K562 (cell line): ENCODE measurements around the gene PRM1. TPM values are rescaled to one million over a fixed set of nuclear protein-coding genes. Genes with fewer than 3 reads are reported as not detected.

Source experiments
- ATAC-seq: fragments of 200-7000 bp; cut with Tn5 transposase; 3 replicates; pipeline ENCODE4 v1.9.1; 2020; ENCODE audit warnings: moderate library complexity
- BruUV-seq: library from RNA; stranded (reverse); fragments of 400-500 nt; replicated peaks from 2 replicates; lab custom pipeline; 2021; lab: Mats Ljungman, UMichigan
- CTCF ChIA-PET: fragments of 300-600 bp; formaldehyde crosslinking; extraction: SDS; loops from one replicate; lab custom pipeline; 2021; ENCODE audit warnings: low intra/inter-chr PET ratio; lab: Yijun Ruan, JAX
- POLR2A ChIA-PET: fragments of 300-600, 350-650 bp; sonication (Branson Sonifier 250); formaldehyde crosslinking; extraction: SDS; loops from one replicate; lab custom pipeline; 2021; ENCODE audit warnings: antibody characterized with exemption, inconsistent platforms; lab: Yijun Ruan, JAX
- DNase-seq, 4 experiments: peaks; one replicate each; pipeline versions ENCODE4 v3.0.0 to v3.0.0-alpha.2; 2011 to 2018; ENCODE audit warnings: low spot score in 3 of 4, mixed read lengths in 3 of 4; ENCODE audit errors: extremely low read depth in 1 of 4
- FAIRE-seq: peaks from 2 replicates; lab custom pipeline; 2011; peaks lifted over from hg19 to GRCh38; lab: Jason Lieb, UNC
- H2AFZ ChIP-seq: 2 replicates; pipeline ENCODE4 v1.6.0; 2011; ENCODE audit warnings: low read depth, low read length, control low read depth, inconsistent platforms
- H3K27ac ChIP-seq: fragments of 200-600 bp; 3 replicates; pipeline ENCODE4 v1.8.0; 2011; ENCODE audit warnings: low read depth, mild to moderate bottlenecking, control low read depth, inconsistent platforms, low read length, moderate library complexity, mixed read lengths; ENCODE audit errors: extremely low read depth
- H3K27me3 ChIP-seq, 2 experiments: fragments of 300-600 bp in 1 of 2; 2 replicates in 1 of 2; 3 replicates in 1 of 2; pipeline versions ENCODE4 v1.6.0 to v1.8.0; 2011; ENCODE audit warnings: inconsistent platforms in 2 of 2, low read length in 2 of 2, mild to moderate bottlenecking in 1 of 2, mixed read lengths in 1 of 2, moderate library complexity in 1 of 2; ENCODE audit not compliant: control insufficient read depth in 2 of 2, insufficient read depth in 2 of 2
- H3K36me3 ChIP-seq: fragments of 300-600 bp; 3 replicates; pipeline ENCODE4 v1.8.0; 2011; ENCODE audit warnings: mild to moderate bottlenecking, low read length, inconsistent platforms; ENCODE audit not compliant: control insufficient read depth, insufficient read depth
- H3K4me1 ChIP-seq, 2 experiments: fragments of 200-600 bp in 1 of 2; replicated peaks in 1 of 2; 2 replicates in 1 of 2; 3 replicates in 1 of 2; pipeline versions ENCODE4 v1.5.1 to v1.8.0; 2011; ENCODE audit warnings: inconsistent platforms in 2 of 2, low read length in 2 of 2, mild to moderate bottlenecking in 1 of 2, mixed read lengths in 1 of 2, moderate library complexity in 1 of 2; ENCODE audit not compliant: control insufficient read depth in 2 of 2, insufficient read depth in 2 of 2
- H3K4me2 ChIP-seq: 2 replicates; pipeline ENCODE4 v1.6.1; 2011; ENCODE audit warnings: low read length, control low read depth, inconsistent platforms, mixed read lengths; ENCODE audit not compliant: insufficient read depth
- H3K4me3 ChIP-seq: fragments of 200-600 bp; sonication (generic), shearing (Covaris generic); 2 replicates; pipeline ENCODE4 v1.5.1; 2016; ENCODE audit warnings: control low read depth, inconsistent platforms
- H3K79me2 ChIP-seq: fragments of 200-600 bp; 3 replicates; pipeline ENCODE4 v1.8.0; 2011; ENCODE audit warnings: low read length, inconsistent platforms; ENCODE audit not compliant: control insufficient read depth, insufficient read depth
- H3K9ac ChIP-seq, 2 experiments: 2 replicates each; pipeline versions ENCODE4 v1.6.0 to v1.6.1; 2011; ENCODE audit warnings: low read depth in 2 of 2, low read length in 2 of 2, control low read depth in 1 of 2, inconsistent platforms in 1 of 2, mild to moderate bottlenecking in 1 of 2, mixed read lengths in 1 of 2; ENCODE audit not compliant: insufficient read depth in 1 of 2
- H3K9me1 ChIP-seq: one replicate; pipeline ENCODE4 v1.6.0; 2011; ENCODE audit warnings: inconsistent platforms, mild to moderate bottlenecking, low read length, moderate library complexity; ENCODE audit not compliant: control insufficient read depth, insufficient read depth
- H3K9me3 ChIP-seq: replicated peaks from 2 replicates; pipeline ENCODE4 v1.5.1; 2011; ENCODE audit warnings: low read depth, low read length, inconsistent platforms; ENCODE audit not compliant: control insufficient read depth, insufficient read depth
- H4K20me1 ChIP-seq: replicated peaks from 2 replicates; pipeline ENCODE4 v1.6.1; 2011; ENCODE audit warnings: low read length, inconsistent platforms, mixed read lengths; ENCODE audit not compliant: control insufficient read depth, insufficient read depth
- GABPB2 ChIP-seq: fragments of 250-450 bp; sonication (Bioruptor Pico); conservative IDR thresholded peaks from 2 replicates; pipeline ENCODE4 v1.5.1; 2021; ENCODE audit warnings: mild to moderate bottlenecking
- KDM1A ChIP-seq, 2 experiments: fragments of 450-650 bp; IDR thresholded peaks; 2 replicates each; pipeline ENCODE4 v1.6.1; 2016; ENCODE audit warnings: mild to moderate bottlenecking in 2 of 2
- RFX7 ChIP-seq: fragments of 250-450 bp; sonication (Bioruptor Pico); IDR thresholded peaks from 2 replicates; pipeline ENCODE4 v1.5.1; 2021; ENCODE audit warnings: mild to moderate bottlenecking
- ZNF316 ChIP-seq: fragments of 450-650 bp; IDR thresholded peaks from 2 replicates; pipeline ENCODE4 v1.6.1; 2016
- ZNF699 ChIP-seq: fragments of 250-450 bp; sonication (Bioruptor Pico); IDR thresholded peaks from 2 replicates; pipeline ENCODE4 v1.8.0; 2021; ENCODE audit warnings: mild to moderate bottlenecking, moderate library complexity; ENCODE audit not compliant: insufficient replicate concordance
- ZNF707 ChIP-seq: fragments of 250-450 bp; sonication (Bioruptor Pico); conservative IDR thresholded peaks from 2 replicates; pipeline ENCODE4 v1.8.0; 2022; ENCODE audit warnings: inconsistent platforms, mild to moderate bottlenecking, moderate library complexity
- WGBS: fragments of 100-300 bp; shearing (Covaris generic); methylation state at CpG from one replicate; pipeline ENCODE4 v1.1.6; 2016; ENCODE audit warnings: low coverage, mixed read lengths; ENCODE audit not compliant: insufficient coverage; ENCODE audit errors: missing lambda C conversion rate; 5-methylcytosine and 5-hydroxymethylcytosine counted together
- in situ Hi-C: fragments of 300-500 bp; cut with MboI; formaldehyde crosslinking; loops from 4 replicates; pipeline ENCODE4 v1.15.0; 2018; ENCODE audit warnings: inconsistent platforms, mixed read lengths
- intact Hi-C: fragments of 100-400 bp; cut with micrococcal nuclease; formaldehyde crosslinking; loops from 2 replicates; pipeline ENCODE4 v1.14.2; 2022
- polyA plus RNA-seq, 8 experiments: library from polyadenylated mRNA; depleted of rRNA in 4 of 8; stranded (reverse) in 5 of 8; unstranded in 3 of 8; fragments of >200 nt; fragmentation: Nextera tagmentation in 2 of 8; fragmentation: Illumina TruSeq in 1 of 8; extraction: Ambion mirVana in 2 of 8; extraction: Trizol in 1 of 8; gene quantifications; 2 replicates each; pipeline versions ENCODE4 v1.2.1 to v1.2.3, GENCODE V29; 2011 to 2014; ENCODE audit warnings: inconsistent platforms in 1 of 8, missing spikeins in 1 of 8
- total RNA-seq, 7 experiments: library from RNA; depleted of rRNA in 6 of 7; stranded (reverse); fragments of >200 nt in 6 of 7; fragmentation: Illumina TruSeq in 2 of 7; extraction: Trizol in 2 of 7; gene quantifications; 2 replicates each; pipeline versions ENCODE4 v1.2.1 to v1.2.3, GENCODE V29; 2011 to 2021; ENCODE audit warnings: low replicate concordance in 1 of 7

PRM1 gene
- total and polyA plus RNA-seq, 9 of the 15 experiments (the other 6 are each of a cell fraction or from before 2014, with no cell fraction given): not detected

- DNase-seq: no peak
- no peaks in the 10 kb centered on the region for H3K27me3 ChIP-seq
- WGBS: 49% methylated on average over 12 of the region's 12 CpGs
- peaks cover 14% of the 10 kb centered on the region; the same call in 2 of the 3 replicates for H3K79me2 ChIP-seq
- intact Hi-C loops: no loop called here
- H3K9me1 ChIP-seq: no peaks in the 10 kb centered on the region
- TF ChIP-seq KDM1A (IDR thresholded peaks at IDR 0.05): 0 out of 4 replicates have a peak, but pooled peaks of 1 of the 2 experiments have one; percentile 40
- no peak for TF ChIP-seq ZNF316
- TF ChIP-seq RFX7: no peak
- no peak for TF ChIP-seq ZNF699 (CRISPR knock-in tag)
- TF ChIP-seq ZNF707: no peak
- no peak for TF ChIP-seq GABPB2 (CRISPR knock-in tag)
- TF ChIP-seq, all 486 proteins: peak for 1
- no peak for FAIRE-seq
- no peak overlapping the region for H3K4me3 ChIP-seq
- no peak overlapping the region for H3K27ac ChIP-seq
- H3K4me2 ChIP-seq: no peak overlapping the region
- peak overlapping the region; percentile 17; the same call in 1 of the 2 replicates for H2AFZ ChIP-seq
- peaks cover 33 to 34% of the 10 kb centered on the region in 2 experiments for H3K4me1 ChIP-seq
- no peak overlapping the region; a peak in 1 of 4 replicates for H3K9ac ChIP-seq
- TSS peak; percentile 17 for BruUV-seq
- H3K36me3 ChIP-seq: no peaks in the 10 kb centered on the region
- no peaks in the 10 kb centered on the region for H3K9me3 ChIP-seq
- CTCF ChIA-PET: no interaction called here
- ATAC-seq: no peak
- POLR2A ChIA-PET: interaction anchor here (2.5 kb wide), 1 partner anchor 9 kb away, joined by 9 read pairs; no protein-coding TSS in a partner anchor
- H4K20me1 ChIP-seq: no peaks in the 10 kb centered on the region; the same call in 1 of the 2 replicates
- in situ Hi-C loops: no loop called here
Measured at GRCh38 chr16:11242658-11243057, 38.5 kb downstream of the PRM1 start.
